ACC112 (cell line): ENCODE data around the gene HSD11B1L.

ENCODE experiments used
- H2AFZ ChIP-seq: fragments of 200-600 bp; sonication (generic); one replicate; pipeline ENCODE4 v1.6.0; 2017; ENCODE audit warnings: antibody characterized with exemption, low read length; ENCODE audit not compliant: unreplicated experiment
- H3K27ac ChIP-seq: fragments of 200-600 bp; sonication (generic); 2 replicates; pipeline ENCODE4 v1.5.1; 2014; ENCODE audit warnings: low read depth, mild to moderate bottlenecking, antibody characterized with exemption, low read length, moderate library complexity
- H3K27me3 ChIP-seq: fragments of 200-600 bp; sonication (generic); 2 replicates; pipeline ENCODE4 v1.6.1; 2014; ENCODE audit warnings: mild to moderate bottlenecking, antibody characterized with exemption, low read length, moderate library complexity, mixed read lengths; ENCODE audit not compliant: insufficient read depth
- H3K36me3 ChIP-seq: fragments of 200-600 bp; sonication (generic); 2 replicates; pipeline ENCODE4 v1.6.1; 2016; ENCODE audit warnings: mild to moderate bottlenecking, antibody characterized with exemption, low read length, moderate library complexity, mixed read lengths; ENCODE audit not compliant: insufficient read depth
- H3K4me1 ChIP-seq: fragments of 200-600 bp; sonication (generic); one replicate; pipeline ENCODE4 v1.6.1; 2016; ENCODE audit warnings: low read length, mixed read lengths; ENCODE audit not compliant: insufficient read depth, unreplicated experiment, control insufficient read depth
- H3K4me3 ChIP-seq: fragments of 200-600 bp; sonication (generic); 2 replicates; pipeline ENCODE4 v1.5.1; 2014; ENCODE audit warnings: mild to moderate bottlenecking, low read depth, low read length
- H3K79me2 ChIP-seq: fragments of 200-600 bp; sonication (generic); one replicate; pipeline ENCODE4 v1.6.0; 2016; ENCODE audit warnings: low read length; ENCODE audit not compliant: control insufficient read depth, unreplicated experiment, insufficient read depth

The HSD11B1L gene

DNA sequence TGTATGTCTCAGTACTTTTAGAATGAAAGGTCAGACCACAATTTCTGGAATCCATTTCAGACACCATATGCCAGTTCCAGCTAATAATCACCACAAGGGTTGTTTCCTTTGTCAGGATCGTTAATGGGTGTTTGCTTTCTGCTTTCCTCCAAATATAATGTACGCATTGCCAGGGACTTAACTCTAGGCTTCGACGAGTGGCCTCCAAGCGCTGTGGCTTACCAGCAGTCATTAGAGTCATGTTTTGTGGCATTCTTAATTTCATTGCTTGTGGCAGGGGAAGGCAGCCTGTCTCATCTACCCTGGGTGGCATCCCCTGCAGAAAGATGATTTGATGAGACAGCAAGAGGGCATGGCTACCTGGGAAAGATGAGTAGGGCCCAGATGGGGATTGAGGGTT lies 35.4 kb upstream of the HSD11B1L start:
- Histone ChIP-seq H3K27ac (no peak overlapping the region), H3K36me3 (peaks cover 14% of the 10 kb centered on the region; the same call in 1 of the 2 replicates), H3K27me3 (no peaks in the 10 kb centered on the region), H2AFZ (no peak overlapping the region), H3K4me3 (no peak overlapping the region), H3K79me2 (peaks cover 56% of the 10 kb centered on the region), H3K4me1 (no peaks in the 10 kb centered on the region)

DNA sequence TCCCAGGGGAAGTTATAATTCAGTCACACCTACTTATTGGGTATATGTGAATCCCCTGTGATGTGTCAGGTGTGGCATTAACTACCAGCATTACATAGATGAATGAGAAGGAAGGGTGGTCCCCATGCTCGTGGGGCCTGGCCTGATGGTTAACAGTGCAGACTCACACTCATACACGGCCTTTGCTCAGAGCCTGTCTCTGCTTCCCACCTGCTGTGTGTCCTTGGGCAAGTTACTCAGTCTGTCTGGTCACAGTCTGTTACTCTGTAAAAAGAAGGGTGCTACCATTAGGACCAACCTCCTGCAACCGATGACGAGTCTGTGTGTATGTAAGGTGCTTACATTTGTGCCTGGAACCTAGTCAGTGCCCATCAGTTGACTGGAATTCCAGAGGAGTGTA lies 34.1 kb upstream of the HSD11B1L start:
- Histone ChIP-seq H3K27ac (no peak overlapping the region), H3K79me2 (peaks cover 45% of the 10 kb centered on the region), H3K27me3 (no peaks in the 10 kb centered on the region), H3K4me1 (no peaks in the 10 kb centered on the region), H3K36me3 (peaks cover 17% of the 10 kb centered on the region; the same call in 1 of the 2 replicates), H2AFZ (no peak overlapping the region), H3K4me3 (no peak overlapping the region)

DNA sequence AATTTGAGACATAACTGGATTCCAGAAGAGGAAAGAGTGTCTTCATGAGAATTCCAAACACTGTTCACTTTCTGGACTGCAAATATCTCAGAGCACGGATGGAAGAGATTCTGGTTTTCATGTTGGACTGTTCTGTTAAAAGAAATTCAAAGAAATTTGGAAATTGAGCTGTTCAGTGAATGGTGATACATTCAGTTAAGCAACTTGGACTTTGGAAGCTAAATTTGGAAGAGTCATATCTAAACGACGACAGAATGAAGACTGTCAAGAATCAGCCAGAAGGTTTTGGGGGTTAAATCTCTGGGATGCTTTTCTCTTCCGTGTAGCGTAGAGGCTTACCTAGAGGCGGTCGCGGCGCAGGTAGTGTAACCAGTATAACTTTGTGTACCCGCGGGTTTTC lies 32.4 kb upstream of the HSD11B1L start:
- H3K36me3 ChIP-seq = peaks cover 13% of the 10 kb centered on the region; the same call in 1 of the 2 replicates
- no peak overlapping the region for H3K4me3 ChIP-seq
- no peaks in the 10 kb centered on the region for H3K4me1 ChIP-seq
- H3K27me3 ChIP-seq = no peaks in the 10 kb centered on the region
- H3K79me2 ChIP-seq = peaks cover 30% of the 10 kb centered on the region
- H3K27ac ChIP-seq = no peak overlapping the region
- no peak overlapping the region for H2AFZ ChIP-seq

DNA sequence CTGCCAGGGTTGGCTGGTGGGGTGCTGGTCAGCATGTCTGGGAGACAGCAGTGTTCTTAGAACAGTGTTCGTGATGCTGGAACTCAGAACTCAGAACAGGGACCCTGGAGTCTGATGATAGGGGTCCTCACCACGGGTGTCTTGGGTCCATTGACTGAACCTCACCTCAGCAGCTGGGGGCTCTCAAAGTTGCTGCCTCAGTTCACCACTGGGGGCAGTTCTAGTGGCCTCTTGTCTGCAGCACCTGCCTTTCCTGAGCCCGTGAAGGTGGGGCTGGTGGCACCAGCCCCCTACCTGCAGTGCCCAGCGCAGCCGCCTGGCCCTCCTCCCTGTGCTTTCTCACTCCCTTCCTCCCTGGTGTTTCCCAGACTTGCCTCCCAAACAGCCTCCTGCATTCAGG lies 29.5 kb upstream of the HSD11B1L start:
- Histone ChIP-seq H3K4me3 (no peak overlapping the region), H2AFZ (no peak overlapping the region), H3K4me1 (no peaks in the 10 kb centered on the region), H3K79me2 (peaks cover 8% of the 10 kb centered on the region), H3K36me3 (peaks cover 9% of the 10 kb centered on the region; the same call in 1 of the 2 replicates), H3K27me3 (no peaks in the 10 kb centered on the region), H3K27ac (no peak overlapping the region)

GRCh38 chr19:5652261-5652660 lies 28.6 kb upstream of the HSD11B1L start:
- Histone ChIP-seq H3K27ac (no peak overlapping the region), H2AFZ (no peak overlapping the region), H3K4me1 (no peaks in the 10 kb centered on the region), H3K36me3 (0 out of 2 replicates have a peak, but pooled peaks cover 9% of the 10 kb centered on the region), H3K27me3 (no peaks in the 10 kb centered on the region), H3K4me3 (no peak overlapping the region), H3K79me2 (peaks cover 4% of the 10 kb centered on the region)

GRCh38 chr19:5654931-5655330 lies 25.9 kb upstream of the HSD11B1L start:
- Histone ChIP-seq H3K4me3 (no peak overlapping the region), H2AFZ (no peak overlapping the region), H3K36me3 (0 out of 2 replicates have a peak, but pooled peaks cover 6% of the 10 kb centered on the region), H3K79me2 (no peaks in the 10 kb centered on the region), H3K27ac (no peak overlapping the region), H3K27me3 (no peaks in the 10 kb centered on the region), H3K4me1 (no peaks in the 10 kb centered on the region)

GRCh38 chr19:5655412-5655811 lies 25.4 kb upstream of the HSD11B1L start:
- H3K27ac ChIP-seq = no peak overlapping the region
- no peaks in the 10 kb centered on the region for H3K79me2 ChIP-seq
- H3K36me3 ChIP-seq = 0 out of 2 replicates have a peak, but pooled peaks cover 3% of the 10 kb centered on the region
- H2AFZ ChIP-seq = no peak overlapping the region
- H3K4me3 ChIP-seq = no peak overlapping the region
- no peaks in the 10 kb centered on the region for H3K4me1 ChIP-seq
- no peaks in the 10 kb centered on the region for H3K27me3 ChIP-seq

DNA sequence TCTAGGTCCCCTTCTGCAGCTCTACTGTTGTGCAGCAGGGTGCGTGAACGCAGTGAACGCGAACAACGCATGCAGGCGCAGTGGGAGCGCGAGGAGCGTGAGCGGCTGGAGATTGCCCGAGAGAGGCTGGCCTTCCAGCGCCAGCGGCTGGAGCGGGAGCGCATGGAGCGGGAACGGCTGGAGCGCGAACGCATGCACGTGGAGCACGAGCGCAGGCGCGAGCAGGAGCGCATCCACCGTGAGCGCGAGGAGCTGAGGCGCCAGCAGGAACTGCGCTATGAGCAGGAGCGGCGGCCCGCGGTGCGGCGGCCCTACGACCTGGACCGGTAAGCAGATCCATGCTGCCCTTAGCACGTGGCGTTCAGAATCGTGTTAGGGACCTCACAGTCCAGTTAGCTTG lies 19.3 kb upstream of the HSD11B1L start:
- H3K36me3 ChIP-seq = peaks cover 11% of the 10 kb centered on the region; the same call in 1 of the 2 replicates
- no peaks in the 10 kb centered on the region for H3K27me3 ChIP-seq
- H3K27ac ChIP-seq = no peak overlapping the region
- H2AFZ ChIP-seq = no peak overlapping the region
- H3K79me2 ChIP-seq = no peaks in the 10 kb centered on the region
- H3K4me1 ChIP-seq = peaks cover 4% of the 10 kb centered on the region
- no peak overlapping the region for H3K4me3 ChIP-seq

DNA sequence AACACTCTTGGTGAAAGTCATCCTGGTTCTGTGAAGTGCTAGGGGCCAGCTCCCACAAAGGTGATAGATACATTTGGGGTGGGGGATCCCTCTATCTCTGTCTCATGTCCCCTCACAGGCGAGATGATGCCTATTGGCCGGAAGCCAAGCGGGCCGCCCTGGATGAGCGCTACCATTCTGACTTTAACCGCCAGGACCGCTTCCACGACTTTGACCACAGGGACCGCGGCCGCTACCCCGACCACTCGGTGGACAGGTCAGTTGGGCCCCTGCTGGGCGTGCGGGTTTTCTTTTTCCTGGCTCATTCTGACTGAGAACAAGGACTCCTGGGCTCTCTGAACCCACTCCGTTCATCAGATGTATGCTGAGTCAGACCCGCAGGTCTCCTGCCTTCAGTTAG lies 16.9 kb upstream of the HSD11B1L start:
- peaks cover 12% of the 10 kb centered on the region; the same call in 1 of the 2 replicates for H3K36me3 ChIP-seq
- H3K27ac ChIP-seq = no peak overlapping the region

GRCh38 chr19:5664515-5664914 lies 16.3 kb upstream of the HSD11B1L start:
- H3K36me3 ChIP-seq = peaks cover 12% of the 10 kb centered on the region; the same call in 1 of the 2 replicates
- H3K27me3 ChIP-seq = no peaks in the 10 kb centered on the region
- no peaks in the 10 kb centered on the region for H3K79me2 ChIP-seq
- no peak overlapping the region for H2AFZ ChIP-seq
- H3K4me1 ChIP-seq = peaks cover 4% of the 10 kb centered on the region
- no peak overlapping the region for H3K27ac ChIP-seq
- no peak overlapping the region for H3K4me3 ChIP-seq

More for the DNA sequence above, 16.9 kb upstream of the HSD11B1L start:
- H3K27me3 ChIP-seq = no peaks in the 10 kb centered on the region
- no peak overlapping the region for H3K4me3 ChIP-seq
- no peaks in the 10 kb centered on the region for H3K79me2 ChIP-seq
- no peak overlapping the region for H2AFZ ChIP-seq
- peaks cover 4% of the 10 kb centered on the region for H3K4me1 ChIP-seq

- peak overlapping the region; percentile 41; the same call in 1 of the 2 replicates for H3K27ac ChIP-seq
- H3K4me3 ChIP-seq = no peak overlapping the region
- peaks cover 12% of the 10 kb centered on the region; the same call in 1 of the 2 replicates for H3K36me3 ChIP-seq
- no peaks in the 10 kb centered on the region for H3K79me2 ChIP-seq
- no peak overlapping the region for H2AFZ ChIP-seq
- no peaks in the 10 kb centered on the region for H3K27me3 ChIP-seq
- H3K4me1 ChIP-seq = peaks cover 4% of the 10 kb centered on the region
These were observed 14.9 kb upstream of the HSD11B1L start for GRCh38 chr19:5665781-5666513.
